A673 (cell line): Measurements from ENCODE around the gene AIFM2.

Experiments used
- EZH2 ChIP-seq: fragments of 200-600 bp; sonication (generic); IDR thresholded peaks from 2 replicates; pipeline ENCODE4 v1.6.1; 2017; ENCODE audit warnings: borderline replicate concordance, low read depth, mild to moderate bottlenecking, mixed read lengths, antibody characterized with exemption, low read length; ENCODE audit not compliant: poor library complexity, severe bottlenecking
- TF ChIP-seq, protein P1 (sequence below): fragments of 300-800, 200-600 bp; sonication (generic); conservative IDR thresholded peaks from 2 replicates; pipeline ENCODE4 v1.5.1; 2017; ENCODE audit warnings: low read depth, mild to moderate bottlenecking, antibody characterized with exemption, low read length, moderate library complexity, mixed read lengths

DNA sequence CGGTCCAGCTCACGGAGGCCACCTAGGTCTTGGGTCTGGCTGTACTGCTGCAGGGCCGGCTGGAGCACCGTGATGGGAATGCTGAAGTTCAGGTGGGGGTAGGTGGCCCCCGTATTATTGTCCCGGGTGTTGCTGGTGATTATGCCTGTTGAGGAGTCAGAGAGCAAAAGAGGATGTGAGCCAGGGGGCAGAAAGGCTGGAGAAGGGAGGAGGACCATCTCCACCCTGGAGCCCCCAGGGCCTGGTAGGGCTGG is 7.3 kb upstream of the AIFM2 start:
- TF ChIP-seq, protein P1, sequence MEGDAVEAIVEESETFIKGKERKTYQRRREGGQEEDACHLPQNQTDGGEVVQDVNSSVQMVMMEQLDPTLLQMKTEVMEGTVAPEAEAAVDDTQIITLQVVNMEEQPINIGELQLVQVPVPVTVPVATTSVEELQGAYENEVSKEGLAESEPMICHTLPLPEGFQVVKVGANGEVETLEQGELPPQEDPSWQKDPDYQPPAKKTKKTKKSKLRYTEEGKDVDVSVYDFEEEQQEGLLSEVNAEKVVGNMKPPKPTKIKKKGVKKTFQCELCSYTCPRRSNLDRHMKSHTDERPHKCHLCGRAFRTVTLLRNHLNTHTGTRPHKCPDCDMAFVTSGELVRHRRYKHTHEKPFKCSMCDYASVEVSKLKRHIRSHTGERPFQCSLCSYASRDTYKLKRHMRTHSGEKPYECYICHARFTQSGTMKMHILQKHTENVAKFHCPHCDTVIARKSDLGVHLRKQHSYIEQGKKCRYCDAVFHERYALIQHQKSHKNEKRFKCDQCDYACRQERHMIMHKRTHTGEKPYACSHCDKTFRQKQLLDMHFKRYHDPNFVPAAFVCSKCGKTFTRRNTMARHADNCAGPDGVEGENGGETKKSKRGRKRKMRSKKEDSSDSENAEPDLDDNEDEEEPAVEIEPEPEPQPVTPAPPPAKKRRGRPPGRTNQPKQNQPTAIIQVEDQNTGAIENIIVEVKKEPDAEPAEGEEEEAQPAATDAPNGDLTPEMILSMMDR, result no peak
- TF ChIP-seq EZH2, result no peak
